ENCODE measurements around the gene IRF9. TPM values are rescaled to one million over a fixed set of nuclear protein-coding genes. Genes with fewer than 3 reads are reported as not detected.

Gene IRF9
- total RNA-seq, 1 experiment from 2014 or later: 25.1 TPM

DNA sequence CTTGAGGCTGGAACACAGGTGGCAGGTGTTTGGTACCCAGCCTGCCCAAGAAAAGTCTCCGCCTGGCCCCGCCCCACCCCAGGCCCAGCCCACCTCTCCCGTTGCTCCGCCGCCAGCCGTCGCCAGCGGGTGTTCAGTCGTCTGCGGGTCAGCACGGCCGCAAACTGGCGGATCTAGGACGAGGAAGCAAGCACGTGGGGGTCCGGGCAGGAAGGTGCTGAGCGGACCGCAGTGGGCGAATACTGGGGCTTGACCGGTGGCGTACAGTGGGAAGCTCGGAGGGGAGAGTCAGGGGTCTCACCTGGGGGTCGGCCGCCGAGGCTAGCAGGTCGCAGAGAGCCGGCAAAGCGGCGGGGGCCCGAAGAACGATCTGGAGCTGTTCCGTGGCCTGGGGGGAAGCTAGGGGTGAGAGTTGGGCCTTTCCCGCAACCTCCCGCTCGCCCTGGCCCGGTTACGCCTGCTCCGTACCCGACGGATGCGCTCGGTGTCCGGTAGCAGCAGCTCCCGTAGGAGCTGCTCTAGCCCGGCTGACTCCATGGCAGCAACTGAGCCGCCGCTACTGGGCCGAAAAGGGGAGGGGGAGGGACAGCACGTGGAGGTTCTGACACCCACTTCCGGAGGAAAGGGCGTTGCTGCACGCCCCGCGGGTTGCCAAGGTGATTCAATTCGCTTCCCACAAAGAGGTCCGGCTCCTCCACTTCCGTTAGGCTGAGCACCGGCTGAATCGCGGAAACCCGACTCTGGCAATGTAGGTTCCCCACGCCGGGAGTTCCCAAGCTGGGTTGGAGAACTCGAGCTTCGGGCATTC lies 27.4 kb downstream of the IRF9 start, which contains the start of gene IPO4:
IPO4 (minus strand) TSS at position 566 of the 808 bp plus-strand sequence; CDS start at position 537, 29 bp downstream.
- peak within 1 kb of the TSS; percentile 79 for H3K4me3 ChIP-seq (ENCODE audit: low read depth, low read length, poor library complexity, severe bottlenecking)
- CTCF ChIA-PET: no interaction called here
- TF ChIP-seq EZH2 (IDR thresholded peaks at IDR 0.05; ENCODE audit: borderline replicate concordance, low read depth, low read length, poor library complexity, severe bottlenecking): no peak
- TF ChIP-seq, protein P1, sequence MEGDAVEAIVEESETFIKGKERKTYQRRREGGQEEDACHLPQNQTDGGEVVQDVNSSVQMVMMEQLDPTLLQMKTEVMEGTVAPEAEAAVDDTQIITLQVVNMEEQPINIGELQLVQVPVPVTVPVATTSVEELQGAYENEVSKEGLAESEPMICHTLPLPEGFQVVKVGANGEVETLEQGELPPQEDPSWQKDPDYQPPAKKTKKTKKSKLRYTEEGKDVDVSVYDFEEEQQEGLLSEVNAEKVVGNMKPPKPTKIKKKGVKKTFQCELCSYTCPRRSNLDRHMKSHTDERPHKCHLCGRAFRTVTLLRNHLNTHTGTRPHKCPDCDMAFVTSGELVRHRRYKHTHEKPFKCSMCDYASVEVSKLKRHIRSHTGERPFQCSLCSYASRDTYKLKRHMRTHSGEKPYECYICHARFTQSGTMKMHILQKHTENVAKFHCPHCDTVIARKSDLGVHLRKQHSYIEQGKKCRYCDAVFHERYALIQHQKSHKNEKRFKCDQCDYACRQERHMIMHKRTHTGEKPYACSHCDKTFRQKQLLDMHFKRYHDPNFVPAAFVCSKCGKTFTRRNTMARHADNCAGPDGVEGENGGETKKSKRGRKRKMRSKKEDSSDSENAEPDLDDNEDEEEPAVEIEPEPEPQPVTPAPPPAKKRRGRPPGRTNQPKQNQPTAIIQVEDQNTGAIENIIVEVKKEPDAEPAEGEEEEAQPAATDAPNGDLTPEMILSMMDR (conservative IDR thresholded peaks at IDR 0.05; ENCODE audit: low read depth, low read length): no peak
- H3K27ac ChIP-seq (ENCODE audit: low read depth, low read length, poor library complexity, severe bottlenecking): peak within 1 kb of the TSS; percentile 88
- H3K9me3 ChIP-seq (ENCODE audit: low read depth, low read length, poor library complexity, severe bottlenecking): no peaks in the 10 kb centered on the region
- H3K36me3 ChIP-seq (ENCODE audit: insufficient read depth, low read length, poor library complexity, severe bottlenecking): peaks cover 41% of the 10 kb centered on the region
- no peaks in the 10 kb centered on the region for H3K27me3 ChIP-seq (replicated peaks; ENCODE audit: insufficient read depth, low read depth, low read length, poor library complexity)
- peaks cover 9% of the 10 kb centered on the region for H3K4me1 ChIP-seq (ENCODE audit: insufficient read depth, low read length, poor library complexity, severe bottlenecking)
- intact Hi-C loops (cut with micrococcal nuclease; ENCODE audit: unreplicated experiment): loop anchor here (5.0 kb wide), 1 partner anchor 41 kb away; the partner anchor contains the start of genes PSME2 and RNF31
- DNase-seq (ENCODE audit: low spot score): peak; percentile 99
- POLR2A ChIA-PET (ENCODE audit: low non-redundant PET): interaction anchor here (0.6 kb wide), 1 partner anchor 123 kb away, joined by 5 read pairs; the partner anchor contains the start of gene LTB4R
- no TSS peak for BruUV-seq (replicated peaks)

DNA sequence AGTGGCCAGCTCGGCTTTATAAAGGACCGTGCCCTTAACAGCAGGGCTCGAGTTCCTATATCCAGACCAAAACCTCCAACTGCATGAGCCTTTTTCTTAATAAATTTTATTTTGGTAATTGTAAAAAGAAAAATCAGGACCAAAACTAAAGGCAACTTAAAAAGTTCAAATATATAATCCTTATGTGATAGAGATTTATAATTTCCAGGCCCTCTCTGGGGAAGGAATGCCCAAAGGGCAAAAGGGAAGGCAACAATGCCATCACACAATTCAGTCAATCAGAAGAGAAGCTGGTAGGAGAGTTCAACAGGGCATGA lies 28.0 kb downstream of the IRF9 start:
- DNase-seq (ENCODE audit: low spot score): no peak
- Histone ChIP-seq H3K9me3 (ENCODE audit: low read depth, low read length, poor library complexity, severe bottlenecking) (no peaks in the 10 kb centered on the region), H3K4me3 (ENCODE audit: low read depth, low read length, poor library complexity, severe bottlenecking) (peak overlapping the region; percentile 79), H3K27me3 (replicated peaks; ENCODE audit: insufficient read depth, low read depth, low read length, poor library complexity) (no peaks in the 10 kb centered on the region), H3K27ac (ENCODE audit: low read depth, low read length, poor library complexity, severe bottlenecking) (peak overlapping the region; percentile 88), H3K36me3 (ENCODE audit: insufficient read depth, low read length, poor library complexity, severe bottlenecking) (peaks cover 40% of the 10 kb centered on the region), H3K4me1 (ENCODE audit: insufficient read depth, low read length, poor library complexity, severe bottlenecking) (peaks cover 9% of the 10 kb centered on the region)
- intact Hi-C loops (cut with micrococcal nuclease; ENCODE audit: unreplicated experiment): loop anchor here (5.0 kb wide), 1 partner anchor 42 kb away; the partner anchor contains the start of genes PSME2 and RNF31
- no TSS peak for BruUV-seq (replicated peaks)
- no peak for TF ChIP-seq EZH2 (IDR thresholded peaks at IDR 0.05; ENCODE audit: borderline replicate concordance, low read depth, low read length, poor library complexity, severe bottlenecking)
- TF ChIP-seq, protein P1 (conservative IDR thresholded peaks at IDR 0.05; ENCODE audit: low read depth, low read length): no peak
- CTCF ChIA-PET: no interaction called here
- POLR2A ChIA-PET (ENCODE audit: low non-redundant PET): interaction anchor here (0.6 kb wide), 1 partner anchor 122 kb away, joined by 5 read pairs; the partner anchor contains the start of gene LTB4R

DNA sequence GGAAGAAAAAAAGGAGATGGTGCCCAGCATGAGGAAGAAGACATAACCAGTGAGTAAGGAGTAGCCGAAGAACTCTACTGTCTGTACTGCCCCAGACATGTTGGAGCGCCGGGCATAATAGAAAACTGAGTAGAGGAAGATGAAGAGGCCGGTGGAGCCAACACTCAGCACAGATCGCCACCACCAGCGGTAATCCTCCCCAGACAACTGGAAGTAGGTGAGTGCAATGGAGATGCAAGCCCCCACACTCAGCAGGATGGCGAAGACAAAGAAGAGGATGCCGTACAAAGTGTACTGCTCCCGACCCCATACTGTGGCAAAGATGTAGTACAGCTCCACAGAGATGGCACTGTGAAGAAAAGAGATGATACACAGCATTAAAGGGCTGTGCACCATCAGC lies 28.4 kb downstream of the IRF9 start:
- no peak overlapping the region for H3K4me3 ChIP-seq (ENCODE audit: low read depth, low read length, poor library complexity, severe bottlenecking)
- no peaks in the 10 kb centered on the region for H3K27me3 ChIP-seq (replicated peaks; ENCODE audit: insufficient read depth, low read depth, low read length, poor library complexity)
- peaks cover 13% of the 10 kb centered on the region for H3K4me1 ChIP-seq (ENCODE audit: insufficient read depth, low read length, poor library complexity, severe bottlenecking)
- no peak for TF ChIP-seq EZH2 (IDR thresholded peaks at IDR 0.05; ENCODE audit: borderline replicate concordance, low read depth, low read length, poor library complexity, severe bottlenecking)
- TF ChIP-seq, protein P1 (conservative IDR thresholded peaks at IDR 0.05; ENCODE audit: low read depth, low read length): no peak
- no peaks in the 10 kb centered on the region for H3K9me3 ChIP-seq (ENCODE audit: low read depth, low read length, poor library complexity, severe bottlenecking)
- no TSS peak for BruUV-seq (replicated peaks)
- intact Hi-C loops (cut with micrococcal nuclease; ENCODE audit: unreplicated experiment): loop anchor here (5.0 kb wide), 1 partner anchor 42 kb away; the partner anchor contains the start of genes PSME2 and RNF31
- no peak overlapping the region for H3K27ac ChIP-seq (ENCODE audit: low read depth, low read length, poor library complexity, severe bottlenecking)
- peaks cover 38% of the 10 kb centered on the region for H3K36me3 ChIP-seq (ENCODE audit: insufficient read depth, low read length, poor library complexity, severe bottlenecking)
- ChIA-PET CTCF (no interaction called here), POLR2A (ENCODE audit: low non-redundant PET) (no interaction called here)
- no peak for DNase-seq (ENCODE audit: low spot score)

Data from A673 (cell line).